ENCODE data around the gene OR10W1.
A peak's percentile ranks its signal among the peaks of the same experiment; 100 is the strongest.

The OR10W1 gene, protein sequence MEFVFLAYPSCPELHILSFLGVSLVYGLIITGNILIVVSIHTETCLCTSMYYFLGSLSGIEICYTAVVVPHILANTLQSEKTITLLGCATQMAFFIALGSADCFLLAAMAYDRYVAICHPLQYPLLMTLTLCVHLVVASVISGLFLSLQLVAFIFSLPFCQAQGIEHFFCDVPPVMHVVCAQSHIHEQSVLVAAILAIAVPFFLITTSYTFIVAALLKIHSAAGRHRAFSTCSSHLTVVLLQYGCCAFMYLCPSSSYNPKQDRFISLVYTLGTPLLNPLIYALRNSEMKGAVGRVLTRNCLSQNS

DNA sequence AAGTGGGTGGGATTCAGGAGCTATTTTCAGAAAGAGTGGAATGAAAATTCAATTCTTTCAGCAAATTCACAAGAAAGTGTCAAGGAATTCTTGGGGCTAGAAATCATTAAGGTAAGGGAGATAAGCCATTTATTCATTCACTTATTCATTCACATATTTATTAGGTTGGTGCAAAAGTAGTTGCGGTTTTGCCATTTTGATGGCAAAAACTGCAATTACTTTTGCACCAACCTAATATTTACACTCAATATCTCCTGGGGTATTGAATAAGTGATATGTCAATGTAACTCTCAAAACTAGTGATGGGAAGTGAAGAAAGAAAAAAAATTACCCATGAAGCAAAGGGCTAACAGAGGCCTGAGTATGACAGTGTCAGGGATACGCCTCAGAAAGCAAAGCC, at the start of gene OR10W1:
OR10W1 (minus strand) TSS at position 119 of the 400 bp plus-strand sequence. CDS start 402 bp downstream, outside the sequence.
- DNase-seq, result no peak

DNA sequence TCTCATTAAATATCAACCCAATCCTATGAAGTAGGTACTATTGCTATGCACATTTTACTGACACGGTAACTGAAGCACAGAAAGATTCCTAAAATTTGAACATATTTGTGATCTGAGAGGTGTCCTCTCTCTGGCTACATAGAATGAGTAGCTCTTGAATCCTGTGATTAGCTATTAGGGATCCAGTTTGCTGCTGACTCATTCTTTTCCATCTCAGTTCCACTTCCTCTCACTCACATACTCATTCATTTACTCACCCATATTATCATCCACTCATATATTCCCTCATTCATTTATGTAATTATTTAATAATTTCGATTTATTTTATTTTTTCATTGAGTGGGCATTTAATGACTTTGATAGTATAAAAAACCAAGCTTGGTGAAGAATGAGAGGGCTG, 48.1 kb upstream of the OR10W1 start:
- no peak for DNase-seq

DNA sequence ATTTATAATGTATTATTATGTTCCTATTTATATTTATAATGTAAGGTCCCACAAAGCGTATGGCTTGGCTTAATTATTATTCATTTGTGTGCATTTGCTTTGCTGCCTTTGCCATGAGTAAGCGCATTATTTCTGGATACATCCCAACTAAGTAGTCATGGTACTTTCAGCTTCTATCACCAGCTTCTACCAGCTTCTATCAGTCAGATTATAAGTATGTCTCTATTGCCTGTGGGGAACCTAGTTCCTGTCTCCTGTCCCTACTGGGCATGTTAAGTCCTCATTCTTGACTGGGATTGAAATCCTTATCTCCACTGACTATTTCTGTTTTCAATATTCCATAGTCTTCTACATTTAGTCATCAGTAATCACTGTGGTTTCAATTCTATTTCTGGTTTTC, 33.5 kb upstream of the OR10W1 start:
- no peak for DNase-seq

DNA sequence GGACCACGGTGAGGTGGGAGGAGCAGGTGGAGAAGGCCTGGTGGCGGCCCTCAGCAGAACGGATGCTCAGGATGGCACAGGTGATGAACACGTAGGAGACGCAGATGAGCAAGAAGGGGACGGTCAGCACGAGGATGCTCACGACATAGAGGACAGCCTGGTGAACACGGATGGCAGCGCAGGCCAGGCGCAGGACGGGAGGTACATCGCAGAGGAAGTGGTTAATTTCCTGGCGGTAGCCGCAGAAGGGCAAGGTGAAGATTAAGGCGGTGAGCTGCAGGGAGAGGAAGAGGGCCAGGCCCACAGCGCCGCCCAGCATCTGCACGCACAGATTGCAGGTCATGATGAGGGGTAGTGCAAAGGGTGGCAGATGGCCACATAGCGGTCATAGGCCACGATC, 24.0 kb upstream of the OR10W1 start:
- no peak for DNase-seq

DNA sequence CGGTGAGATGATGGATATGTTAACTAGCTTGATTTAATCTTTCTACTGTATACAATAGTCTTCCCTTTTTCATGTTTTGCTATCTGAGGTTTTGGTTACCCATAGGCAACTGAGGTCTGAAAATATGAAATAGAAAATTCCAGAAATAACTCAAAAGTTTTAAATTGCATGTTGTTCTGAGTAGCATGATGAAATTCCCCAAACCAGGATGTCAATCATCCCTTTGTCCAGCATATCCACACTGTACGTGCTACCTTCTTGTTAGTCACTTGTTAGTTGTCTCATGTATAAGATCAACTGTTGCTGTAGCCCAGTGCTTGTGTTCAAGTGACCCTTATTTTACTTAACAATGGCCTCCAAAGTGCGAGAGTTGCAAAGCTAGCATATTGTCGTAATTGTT, 21.2 kb upstream of the OR10W1 start:
- no peak for DNase-seq

DNA sequence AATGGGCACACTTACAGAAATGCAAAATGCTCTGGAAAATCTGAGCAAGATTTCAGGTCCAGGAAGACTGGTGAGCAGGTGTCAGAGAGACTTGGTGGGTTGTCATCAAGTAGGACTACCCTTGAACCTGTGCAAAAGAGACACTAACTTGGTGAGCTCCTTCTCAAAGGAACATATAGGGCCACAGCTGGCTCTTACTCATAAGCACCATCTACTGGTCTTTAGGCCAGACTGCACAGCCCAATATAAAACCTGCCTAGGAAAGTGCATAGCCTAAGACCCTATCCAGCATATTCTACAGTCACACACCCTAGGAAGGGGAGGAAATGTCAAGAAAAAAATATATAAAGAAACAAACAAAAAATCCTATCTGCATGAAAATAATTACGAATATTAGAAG, 18.2 kb upstream of the OR10W1 start:
- DNase-seq, result peak; percentile 1

DNA sequence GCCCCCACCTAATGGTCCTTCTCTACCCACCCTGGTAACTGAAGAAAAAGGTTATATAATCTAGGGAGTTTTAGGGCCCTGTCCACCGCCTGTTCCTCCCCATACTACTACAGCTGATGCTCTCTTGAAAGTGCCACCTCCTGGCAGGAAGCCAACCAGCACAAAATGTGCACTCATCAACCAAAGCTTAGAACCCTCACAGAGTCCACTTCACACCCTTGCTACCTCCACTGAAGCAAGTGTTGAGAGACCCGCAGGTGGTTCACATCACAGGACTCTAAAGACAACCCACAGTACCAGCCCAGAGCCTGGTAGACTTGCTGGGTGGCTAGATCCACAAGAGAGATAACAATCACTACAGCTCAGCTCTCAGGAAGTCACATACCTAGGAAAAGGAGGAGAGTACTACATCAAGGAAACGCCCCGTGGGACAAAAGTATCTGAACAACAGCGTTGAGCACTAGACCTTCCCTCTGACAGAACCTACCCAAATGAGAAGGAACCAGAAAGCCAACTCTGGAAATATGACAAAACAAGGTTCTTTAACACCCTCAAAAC, 17.5 kb upstream of the OR10W1 start:
- no peak for DNase-seq

DNA sequence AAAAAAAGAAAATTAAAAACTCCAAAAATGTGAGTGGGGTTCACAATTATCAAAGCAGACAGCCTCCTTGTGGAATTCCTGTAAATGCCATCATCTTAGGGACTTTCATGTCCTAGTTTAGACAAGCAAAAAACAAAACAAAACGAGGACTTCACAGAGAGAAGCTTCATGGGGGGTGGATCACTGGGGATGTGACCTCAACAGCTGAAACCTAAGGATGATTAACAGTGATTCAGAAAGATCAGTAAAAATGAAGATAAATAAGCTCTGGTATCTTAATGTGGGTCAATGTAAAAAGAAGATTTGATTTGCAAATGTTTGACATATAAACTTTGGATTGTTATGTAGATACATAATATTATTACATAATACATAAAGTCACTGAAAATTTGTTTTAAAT, 8.1 kb upstream of the OR10W1 start:
- DNase-seq, result no peak

DNA sequence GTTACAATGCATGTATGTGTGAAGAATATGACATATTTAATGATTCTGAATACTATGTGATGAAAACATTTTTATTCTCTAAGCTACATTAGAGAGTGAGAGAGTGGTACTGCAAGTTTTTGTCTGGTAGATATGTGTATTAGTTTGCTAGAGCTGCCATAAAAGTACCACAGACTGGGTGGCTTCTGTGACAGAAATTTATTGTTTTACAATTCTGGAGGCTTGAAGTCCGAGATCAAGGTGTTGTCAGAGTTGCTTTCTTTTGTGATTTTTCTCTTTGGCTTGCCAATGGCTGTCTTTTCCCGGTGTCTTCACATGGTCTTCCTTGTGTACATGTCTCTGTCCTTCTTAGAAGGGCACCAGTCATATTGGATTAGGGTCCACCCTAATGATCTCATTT, 6.9 kb upstream of the OR10W1 start:
- no peak for DNase-seq

DNA sequence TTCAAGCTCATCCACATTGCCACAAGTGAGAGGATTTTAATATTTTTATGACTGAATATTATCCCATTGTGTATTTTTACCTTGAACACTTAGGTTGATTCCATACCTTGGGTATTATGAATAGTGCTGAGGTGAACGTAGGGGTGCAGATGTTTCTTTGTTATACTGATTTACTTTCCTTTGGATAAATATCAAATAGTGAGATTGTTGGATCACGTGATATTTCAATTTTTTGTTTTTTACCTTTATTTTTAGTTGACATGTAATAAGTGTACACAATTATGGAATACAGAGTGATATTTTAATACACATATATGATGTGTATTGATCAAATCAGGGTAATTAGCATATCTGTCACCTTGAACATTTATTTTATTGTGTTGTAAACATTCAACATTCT, 8.1 kb downstream of the OR10W1 start:
- DNase-seq, result no peak

DNA sequence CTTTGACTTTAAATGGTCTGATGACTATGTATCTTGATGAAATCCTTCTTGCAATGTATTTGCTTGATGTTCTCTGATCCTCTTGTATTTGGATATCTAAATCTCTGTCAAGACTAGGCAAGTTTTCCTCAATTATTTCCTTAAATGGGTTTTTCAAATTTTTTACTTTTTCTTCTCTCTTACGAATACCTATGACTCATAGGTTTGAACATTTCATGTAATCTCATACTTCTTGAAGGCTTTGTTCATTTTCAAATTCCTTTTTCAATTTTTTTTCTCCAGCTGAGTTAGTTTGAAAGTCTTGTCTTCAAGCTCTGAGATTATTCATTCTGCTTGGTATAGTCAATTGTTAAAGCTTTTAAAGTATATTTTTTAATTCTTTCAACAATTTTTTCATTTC, 13.1 kb downstream of the OR10W1 start:
- no peak for DNase-seq

DNA sequence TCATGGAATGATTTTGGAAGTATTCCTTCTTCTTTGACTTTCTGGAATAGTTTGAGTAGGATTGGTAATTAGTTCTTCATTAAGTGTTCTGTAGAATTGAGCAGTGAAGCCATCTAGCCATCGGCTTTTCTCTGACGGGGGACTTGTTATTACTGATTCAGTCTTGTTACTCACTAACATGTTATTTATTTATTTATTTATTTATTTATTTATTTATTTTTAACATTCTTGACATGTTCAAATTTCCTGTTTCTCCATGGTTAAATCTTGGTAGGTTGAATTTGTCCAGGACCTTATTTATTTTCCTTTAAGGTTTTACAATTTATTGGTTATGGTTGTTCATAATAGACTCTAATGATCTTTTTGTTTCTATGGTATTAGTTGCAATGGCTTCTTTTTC, 24.1 kb downstream of the OR10W1 start:
- DNase-seq, result no peak

DNA sequence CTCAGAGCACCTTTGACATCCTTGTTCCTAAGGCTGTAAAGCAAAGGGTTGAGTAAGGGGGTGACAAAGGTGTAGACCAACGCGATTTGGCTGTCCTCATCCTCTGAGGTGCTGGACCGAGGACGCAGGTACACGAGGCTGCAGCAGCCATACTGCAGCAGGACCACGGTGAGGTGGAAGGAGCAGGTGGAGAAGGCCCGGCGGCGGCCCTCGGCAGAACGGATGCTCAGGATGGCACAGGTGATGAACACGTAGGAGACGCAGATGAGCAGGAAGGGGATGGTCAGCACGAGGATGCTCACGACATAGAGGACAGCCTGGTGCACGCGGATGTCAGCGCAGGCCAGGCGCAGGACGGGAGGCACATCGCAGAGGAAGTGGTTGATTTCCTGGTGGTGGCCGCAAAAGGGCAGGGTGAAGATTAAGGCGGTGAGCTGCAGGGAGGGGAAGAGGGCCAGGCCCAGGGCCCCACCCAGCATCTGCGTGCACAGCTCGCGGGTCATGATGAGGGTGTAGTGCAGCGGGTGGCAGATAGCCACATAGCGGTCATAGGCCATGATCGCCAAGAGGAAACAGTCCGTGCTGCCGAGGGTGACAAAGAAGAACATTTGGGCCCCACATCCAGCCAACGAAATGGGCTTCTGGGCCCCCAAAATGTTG, 40.0 kb downstream of the OR10W1 start:
- no peak for DNase-seq

DNA sequence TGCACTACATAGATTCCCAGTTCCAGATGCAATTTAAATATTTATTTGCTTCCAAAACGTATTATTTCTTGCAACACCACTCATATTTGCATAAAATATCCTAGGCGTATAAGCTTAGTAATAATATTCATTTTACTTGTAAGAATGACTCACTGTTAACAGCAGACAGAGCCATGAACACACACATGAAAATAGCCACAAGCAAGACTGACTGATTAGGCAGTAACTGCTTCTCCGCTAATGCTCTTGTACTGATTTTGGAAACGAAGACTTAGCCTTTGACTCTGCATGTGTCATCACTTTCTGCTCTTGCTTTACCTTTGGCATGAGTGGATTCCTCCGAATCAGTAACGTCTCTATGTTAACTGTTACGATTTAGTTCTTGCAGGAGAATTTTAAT, 45.3 kb downstream of the OR10W1 start:
- no peak for DNase-seq

Measured in eye (tissue), 1 donor.